Hepatocyte (in vitro differentiated cells): ENCODE data around the gene RAB1A. TPM values are rescaled to one million over a fixed set of nuclear protein-coding genes. Genes with fewer than 3 reads are reported as not detected.
"Not testable (repeated sequence)": the region's sequence is repeated elsewhere in the genome, so short reads cannot be mapped to it uniquely, and the experiment has no call there.

ENCODE experiments used
- DNase-seq: peaks from one replicate; pipeline ENCODE4 v3.0.0-alpha.2; 2016; ENCODE audit warnings: low spot score
- H2AFZ ChIP-seq: fragments of 200-600 bp; sonication (generic); 2 replicates; pipeline ENCODE4 v1.6.0; 2016; ENCODE audit warnings: antibody characterized with exemption, mild to moderate bottlenecking
- H3K27ac ChIP-seq: fragments of 200-600 bp; sonication (generic); 2 replicates; pipeline ENCODE4 v1.5.1; 2016; ENCODE audit warnings: mild to moderate bottlenecking
- H3K27me3 ChIP-seq: fragments of 200-600 bp; sonication (generic); 2 replicates; pipeline ENCODE4 v1.6.1; 2016
- H3K36me3 ChIP-seq: fragments of 200-600 bp; sonication (generic); replicated peaks from 2 replicates; pipeline ENCODE4 v1.5.1; 2016; ENCODE audit warnings: low read depth; ENCODE audit not compliant: insufficient read depth
- H3K4me1 ChIP-seq: fragments of 200-600 bp; sonication (generic); 2 replicates; pipeline ENCODE4 v1.5.1; 2016; ENCODE audit warnings: mild to moderate bottlenecking, moderate library complexity; ENCODE audit not compliant: insufficient read depth
- H3K4me2 ChIP-seq: fragments of 200-600 bp; sonication (generic); 2 replicates; pipeline ENCODE4 v1.6.0; 2016
- H3K4me3 ChIP-seq: fragments of 200-600 bp; sonication (generic); 2 replicates; pipeline ENCODE4 v1.5.1; 2016; ENCODE audit warnings: mild to moderate bottlenecking
- H3K79me2 ChIP-seq: fragments of 200-600 bp; sonication (generic); 2 replicates; pipeline ENCODE4 v1.6.0; 2017; ENCODE audit warnings: mild to moderate bottlenecking
- H3K9me2 ChIP-seq: fragments of 200-600 bp; sonication (generic); replicated peaks from 2 replicates; pipeline ENCODE4 v1.6.0; 2017; ENCODE audit warnings: mild to moderate bottlenecking; ENCODE audit not compliant: insufficient read depth
- H3K9me3 ChIP-seq: fragments of 200-600 bp; sonication (generic); 2 replicates; pipeline ENCODE4 v1.5.1; 2016; ENCODE audit warnings: low read depth, mild to moderate bottlenecking
- H4K20me1 ChIP-seq: fragments of 200-600 bp; sonication (generic); 2 replicates; pipeline ENCODE4 v1.6.0; 2016; ENCODE audit warnings: mild to moderate bottlenecking; ENCODE audit not compliant: insufficient read depth, poor library complexity, severe bottlenecking
- EZH2 ChIP-seq: fragments of 200-600 bp; sonication (generic); IDR thresholded peaks from 2 replicates; pipeline ENCODE4 v1.6.1; 2016; ENCODE audit warnings: antibody characterized with exemption, mild to moderate bottlenecking, borderline replicate concordance
- EZH2phosphoT487 ChIP-seq: fragments of 200-600 bp; sonication (generic); IDR thresholded peaks from one replicate; pipeline ENCODE4 v1.6.1; 2018; ENCODE audit warnings: antibody characterized with exemption, mild to moderate bottlenecking, low read depth, moderate library complexity; ENCODE audit not compliant: unreplicated experiment, severe bottlenecking
- WGBS: methylation state at CpG from one replicate; pipeline ENCODE4 v1.1.6; 2016; ENCODE audit warnings: low lambda C conversion rate; ENCODE audit errors: missing lambda C conversion rate; 5-methylcytosine and 5-hydroxymethylcytosine counted together
- polyA plus RNA-seq: library from polyadenylated mRNA; unstranded; fragments of >200 nt; fragmentation: Nextera tagmentation; extraction: Ambion mirVana; gene quantifications from 2 replicates; pipeline ENCODE4 v1.2.1, GENCODE V29; 2016
- total RNA-seq: library from RNA; depleted of rRNA; stranded (reverse); fragments of >200 nt; gene quantifications from 2 replicates; pipeline ENCODE4 v1.2.3, GENCODE V29; 2014
- TF ChIP-seq, protein P1 (sequence below): fragments of 200-600 bp; sonication (generic); IDR thresholded peaks from 2 replicates; pipeline ENCODE4 v1.5.1; 2016; ENCODE audit warnings: antibody characterized with exemption, mild to moderate bottlenecking; ENCODE audit not compliant: poor library complexity

The RAB1A gene
- total and polyA plus RNA-seq, 2 experiments from 2014 or later: 200 to 347 TPM

DNA sequence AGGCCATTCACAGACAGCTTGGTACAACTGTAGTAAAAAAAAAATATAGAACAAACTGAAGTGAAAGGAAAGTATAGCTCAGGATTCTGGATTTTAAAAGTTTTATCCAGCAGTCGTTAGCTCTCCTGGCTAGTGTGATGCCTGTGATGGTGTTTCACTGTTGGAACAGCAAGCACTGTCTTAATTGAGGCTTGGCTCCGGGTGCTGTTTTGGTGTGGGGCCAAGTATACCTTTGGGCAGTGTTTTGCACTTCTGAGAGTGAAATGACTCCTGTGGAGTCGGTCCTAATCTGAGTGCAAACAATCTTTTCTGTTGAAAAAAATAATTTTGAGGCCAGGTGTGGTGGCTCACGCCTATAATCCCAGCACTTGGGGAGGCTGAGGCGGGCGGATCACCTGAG lies 28.7 kb upstream of the RAB1A start:
- TF ChIP-seq, protein P1, sequence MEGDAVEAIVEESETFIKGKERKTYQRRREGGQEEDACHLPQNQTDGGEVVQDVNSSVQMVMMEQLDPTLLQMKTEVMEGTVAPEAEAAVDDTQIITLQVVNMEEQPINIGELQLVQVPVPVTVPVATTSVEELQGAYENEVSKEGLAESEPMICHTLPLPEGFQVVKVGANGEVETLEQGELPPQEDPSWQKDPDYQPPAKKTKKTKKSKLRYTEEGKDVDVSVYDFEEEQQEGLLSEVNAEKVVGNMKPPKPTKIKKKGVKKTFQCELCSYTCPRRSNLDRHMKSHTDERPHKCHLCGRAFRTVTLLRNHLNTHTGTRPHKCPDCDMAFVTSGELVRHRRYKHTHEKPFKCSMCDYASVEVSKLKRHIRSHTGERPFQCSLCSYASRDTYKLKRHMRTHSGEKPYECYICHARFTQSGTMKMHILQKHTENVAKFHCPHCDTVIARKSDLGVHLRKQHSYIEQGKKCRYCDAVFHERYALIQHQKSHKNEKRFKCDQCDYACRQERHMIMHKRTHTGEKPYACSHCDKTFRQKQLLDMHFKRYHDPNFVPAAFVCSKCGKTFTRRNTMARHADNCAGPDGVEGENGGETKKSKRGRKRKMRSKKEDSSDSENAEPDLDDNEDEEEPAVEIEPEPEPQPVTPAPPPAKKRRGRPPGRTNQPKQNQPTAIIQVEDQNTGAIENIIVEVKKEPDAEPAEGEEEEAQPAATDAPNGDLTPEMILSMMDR: no peak
- TF ChIP-seq EZH2phosphoT487: no peak
- Histone ChIP-seq H3K4me1 (no peaks in the 10 kb centered on the region), H2AFZ (no peak overlapping the region), H3K27me3 (no peaks in the 10 kb centered on the region), H3K4me3 (no peak overlapping the region), H3K9me2 (no peaks in the 10 kb centered on the region), H3K79me2 (no peaks in the 10 kb centered on the region), H3K9me3 (no peaks in the 10 kb centered on the region), H3K27ac (no peak overlapping the region), H4K20me1 (no peaks in the 10 kb centered on the region), H3K4me2 (no peak overlapping the region), H3K36me3 (no peaks in the 10 kb centered on the region)
- WGBS: 77% methylated on average over 6 of the region's 6 CpGs
- DNase-seq: no peak

DNA sequence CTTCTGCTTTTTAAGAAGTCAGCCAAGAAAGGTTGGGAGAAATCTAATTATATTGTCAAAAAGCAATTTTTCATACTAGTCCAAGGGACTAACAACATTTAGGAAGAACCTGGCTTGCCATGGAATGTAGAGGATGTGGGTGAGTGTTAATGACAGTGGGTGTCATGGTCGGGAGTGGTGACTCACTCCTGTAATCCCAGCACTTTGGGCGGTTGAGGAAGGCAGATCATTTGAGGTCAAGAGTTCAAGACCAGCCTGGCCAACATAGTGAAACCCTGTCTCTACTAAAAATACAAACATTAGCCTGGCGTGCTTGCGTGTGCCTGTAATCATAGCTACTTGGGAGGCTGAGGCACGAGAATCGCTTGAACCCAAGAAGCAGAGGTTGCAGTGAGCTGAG lies 27.9 kb upstream of the RAB1A start:
- H4K20me1 ChIP-seq, H3K4me3 ChIP-seq, H3K27me3 ChIP-seq, H3K9me2 ChIP-seq, H3K4me1 ChIP-seq, H3K36me3 ChIP-seq, H3K9me3 ChIP-seq, DNase-seq, H3K4me2 ChIP-seq, H3K27ac ChIP-seq, H3K79me2 ChIP-seq, H2AFZ ChIP-seq: not testable (repeated sequence)
- WGBS: 71% methylated on average over 6 of the region's 6 CpGs

DNA sequence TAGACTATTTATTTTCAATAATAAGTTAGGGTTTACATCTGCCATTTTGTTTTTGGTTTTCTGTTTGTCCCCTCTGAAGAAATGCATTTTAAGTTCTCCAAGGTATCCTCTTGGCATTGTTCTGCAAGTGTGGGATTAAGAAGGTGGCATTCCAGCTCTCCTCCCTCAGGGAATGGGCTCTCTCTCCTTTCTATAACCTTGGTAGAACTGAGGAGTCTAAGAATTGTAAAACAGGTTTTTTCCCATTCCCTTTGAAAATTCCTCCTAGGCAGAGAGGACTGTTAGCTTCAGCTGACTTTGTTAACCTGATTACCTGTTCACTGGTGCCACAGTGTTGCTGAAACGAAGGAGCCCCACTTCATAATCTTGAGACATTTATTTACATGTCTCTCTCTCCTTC lies 26.1 kb upstream of the RAB1A start:
- Histone ChIP-seq H3K9me2 (no peaks in the 10 kb centered on the region), H4K20me1 (no peaks in the 10 kb centered on the region), H3K27me3 (no peaks in the 10 kb centered on the region), H2AFZ (no peak overlapping the region), H3K79me2 (no peaks in the 10 kb centered on the region), H3K4me2 (no peak overlapping the region), H3K4me1 (no peaks in the 10 kb centered on the region), H3K27ac (no peak overlapping the region), H3K9me3 (no peaks in the 10 kb centered on the region), H3K36me3 (no peaks in the 10 kb centered on the region), H3K4me3 (no peak overlapping the region)
- no peak for TF ChIP-seq EZH2
- TF ChIP-seq EZH2phosphoT487: no peak
- TF ChIP-seq, protein P1: no peak
- no peak for DNase-seq
- WGBS: 54% methylated on average over 1 of the region's 1 CpG

DNA sequence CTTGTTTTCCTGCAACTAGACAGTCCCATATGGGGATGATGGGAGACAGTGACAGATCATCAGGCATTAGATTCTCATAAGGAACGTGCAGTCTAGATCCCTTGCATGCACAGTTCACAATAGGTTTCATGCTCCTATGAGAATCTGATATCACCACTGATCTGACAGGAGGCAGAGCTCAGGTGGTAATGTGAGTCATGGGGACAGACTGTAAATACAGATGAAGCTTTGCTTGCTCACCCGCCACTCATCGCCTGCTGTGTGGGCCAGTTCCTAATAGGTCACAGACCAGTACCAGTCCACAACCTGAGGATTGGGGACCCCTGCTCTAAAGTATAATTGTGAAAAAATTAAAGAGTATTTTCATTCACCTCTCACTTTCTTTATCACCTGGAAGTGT lies 23.6 kb upstream of the RAB1A start:
- Histone ChIP-seq H3K4me3 (no peak overlapping the region), H4K20me1 (no peaks in the 10 kb centered on the region), H3K9me2 (no peaks in the 10 kb centered on the region), H3K4me2 (no peak overlapping the region), H2AFZ (no peak overlapping the region), H3K27me3 (no peaks in the 10 kb centered on the region), H3K4me1 (no peaks in the 10 kb centered on the region), H3K36me3 (no peaks in the 10 kb centered on the region), H3K79me2 (no peaks in the 10 kb centered on the region), H3K27ac (no peak overlapping the region), H3K9me3 (no peaks in the 10 kb centered on the region)
- WGBS: 79% methylated on average over 3 of the region's 3 CpGs
- no peak for TF ChIP-seq EZH2
- TF ChIP-seq EZH2phosphoT487: no peak
- TF ChIP-seq, protein P1: no peak
- peak; percentile 31 for DNase-seq
